Bronchial epithelial cell (primary cell): ENCODE measurements around the gene PKP1. TPM values are rescaled to one million over a fixed set of nuclear protein-coding genes. Genes with fewer than 3 reads are reported as not detected.

Experiments used
- DNase-seq: peaks from one replicate; pipeline ENCODE4 v3.0.0-alpha.2; 2010; ENCODE audit warnings: low read depth
- FAIRE-seq: peaks from 2 replicates; lab custom pipeline; 2011; peaks lifted over from hg19 to GRCh38; lab: Jason Lieb, UNC
- H3K27me3 ChIP-seq: 2 replicates; pipeline ENCODE4 v1.5.1; 2011; ENCODE audit warnings: low read length; ENCODE audit not compliant: control insufficient read depth, insufficient read depth
- H3K36me3 ChIP-seq: 2 replicates; pipeline ENCODE4 v1.5.1; 2011; ENCODE audit warnings: low read length; ENCODE audit not compliant: control insufficient read depth, insufficient read depth
- H3K4me3 ChIP-seq: 2 replicates; pipeline ENCODE4 v1.5.1; 2011; ENCODE audit warnings: mild to moderate bottlenecking, low read depth, low read length, control low read depth
- total RNA-seq: library from RNA; depleted of rRNA; stranded (reverse); fragments of >200 nt; gene quantifications from 2 replicates; pipeline ENCODE4 v1.2.1, GENCODE V29; 2014
- TF ChIP-seq, protein P1 (sequence below): IDR thresholded peaks from 2 replicates; pipeline ENCODE4 v1.5.1; 2011; ENCODE audit warnings: mild to moderate bottlenecking, moderate library complexity, low read length, control low read depth, inconsistent platforms; ENCODE audit not compliant: insufficient read depth, severe bottlenecking

PKP1 gene
- total RNA-seq, 1 donor from 2014 or later: 117 TPM

DNA sequence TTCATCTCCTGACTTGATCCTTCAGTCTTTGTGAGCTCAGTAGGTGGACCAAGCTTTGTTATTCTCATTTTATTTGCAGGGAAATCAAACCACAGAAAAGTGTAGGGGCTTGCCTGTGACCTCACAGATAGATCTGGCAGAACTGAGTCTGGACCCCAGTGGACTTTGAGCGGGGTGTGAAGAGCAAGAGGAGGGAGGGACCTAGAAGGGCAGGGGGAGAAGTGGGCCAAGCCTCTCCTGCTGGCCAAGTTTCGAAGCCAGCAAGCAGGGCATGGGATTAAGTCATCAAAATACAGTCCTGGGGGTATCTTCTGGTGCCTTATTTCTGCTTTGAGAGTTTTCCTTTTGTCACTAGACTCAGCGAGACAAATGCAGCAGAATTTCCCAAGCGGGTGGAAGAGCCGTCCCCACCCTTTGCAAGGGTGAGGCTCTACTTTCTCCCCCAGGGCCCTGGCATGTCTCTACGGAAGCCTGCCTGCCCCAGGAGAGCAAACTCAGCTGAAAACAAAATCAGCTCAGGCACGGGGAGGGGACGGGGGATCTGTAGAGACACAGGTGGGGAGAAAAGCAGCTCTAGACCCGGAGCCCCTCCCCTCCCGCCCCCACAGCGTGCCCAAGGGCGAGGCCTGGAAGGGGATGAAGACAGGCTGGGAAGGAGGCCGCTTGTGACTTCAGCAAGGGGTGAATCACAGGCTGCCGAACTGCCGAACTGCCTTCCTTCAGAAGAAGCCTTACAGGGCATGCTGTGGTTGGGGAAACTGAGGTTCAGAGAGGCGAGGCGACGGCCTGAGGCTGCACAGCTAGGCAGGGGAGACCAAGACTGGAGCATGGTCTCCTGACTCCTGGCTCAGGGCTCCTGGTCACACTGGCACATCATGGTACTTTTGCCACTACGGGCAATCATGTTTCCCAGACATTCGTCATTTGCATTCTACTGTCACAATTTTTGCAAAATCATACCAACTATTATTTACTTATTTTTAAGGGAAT is 19.2 kb downstream of the PKP1 start:
- FAIRE-seq: no peak
- peak; percentile 93 for DNase-seq
- Histone ChIP-seq H3K36me3 (peaks cover 33% of the 10 kb centered on the region), H3K4me3 (no peak overlapping the region), H3K27me3 (no peaks in the 10 kb centered on the region)
- TF ChIP-seq, protein P1, sequence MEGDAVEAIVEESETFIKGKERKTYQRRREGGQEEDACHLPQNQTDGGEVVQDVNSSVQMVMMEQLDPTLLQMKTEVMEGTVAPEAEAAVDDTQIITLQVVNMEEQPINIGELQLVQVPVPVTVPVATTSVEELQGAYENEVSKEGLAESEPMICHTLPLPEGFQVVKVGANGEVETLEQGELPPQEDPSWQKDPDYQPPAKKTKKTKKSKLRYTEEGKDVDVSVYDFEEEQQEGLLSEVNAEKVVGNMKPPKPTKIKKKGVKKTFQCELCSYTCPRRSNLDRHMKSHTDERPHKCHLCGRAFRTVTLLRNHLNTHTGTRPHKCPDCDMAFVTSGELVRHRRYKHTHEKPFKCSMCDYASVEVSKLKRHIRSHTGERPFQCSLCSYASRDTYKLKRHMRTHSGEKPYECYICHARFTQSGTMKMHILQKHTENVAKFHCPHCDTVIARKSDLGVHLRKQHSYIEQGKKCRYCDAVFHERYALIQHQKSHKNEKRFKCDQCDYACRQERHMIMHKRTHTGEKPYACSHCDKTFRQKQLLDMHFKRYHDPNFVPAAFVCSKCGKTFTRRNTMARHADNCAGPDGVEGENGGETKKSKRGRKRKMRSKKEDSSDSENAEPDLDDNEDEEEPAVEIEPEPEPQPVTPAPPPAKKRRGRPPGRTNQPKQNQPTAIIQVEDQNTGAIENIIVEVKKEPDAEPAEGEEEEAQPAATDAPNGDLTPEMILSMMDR: no peak

DNA sequence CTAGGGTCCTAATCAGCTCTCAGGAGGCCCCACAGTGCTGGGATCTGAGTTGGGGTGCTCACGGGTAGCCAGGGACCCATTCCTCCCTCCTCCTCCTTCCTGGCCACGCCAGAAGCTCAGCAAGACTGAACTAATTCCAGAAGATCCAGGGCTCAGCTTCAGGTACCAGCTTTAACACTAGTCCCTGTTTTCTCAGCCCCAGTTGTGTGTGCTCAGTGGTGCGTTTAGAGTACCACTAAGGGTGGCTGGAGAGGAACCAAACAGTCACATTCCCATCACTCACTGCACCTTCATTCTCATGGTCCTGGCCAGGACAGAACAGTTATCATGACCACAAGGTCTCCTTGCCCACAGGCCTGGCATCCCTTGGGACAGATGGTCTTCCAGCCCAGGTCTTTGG is 20.8 kb downstream of the PKP1 start:
- FAIRE-seq (peak; percentile 68), DNase-seq (no peak)
- TF ChIP-seq, protein P1: no peak
- no peaks in the 10 kb centered on the region for H3K27me3 ChIP-seq
- peaks cover 35% of the 10 kb centered on the region for H3K36me3 ChIP-seq
- H3K4me3 ChIP-seq: no peak overlapping the region

DNA sequence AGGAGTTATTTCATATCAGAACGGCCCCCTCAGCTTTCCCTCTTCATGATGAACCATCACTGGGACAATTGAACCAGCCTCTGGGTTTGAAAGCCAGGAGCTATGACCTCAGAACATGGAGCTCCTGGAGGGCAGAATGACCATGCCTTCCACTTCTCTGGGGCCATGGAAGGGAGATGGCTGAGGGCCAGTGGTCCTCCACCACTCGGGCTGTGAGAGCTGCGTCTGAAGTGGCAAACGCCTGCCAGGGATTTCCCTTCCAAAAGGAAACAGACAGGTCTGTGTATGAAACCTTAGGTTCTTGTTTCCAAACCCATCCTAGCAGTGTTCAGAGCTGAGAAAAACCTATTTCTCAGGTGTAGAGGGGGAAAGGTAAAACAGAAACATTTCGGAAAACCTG is 22.5 kb downstream of the PKP1 start:
- Histone ChIP-seq H3K4me3 (no peak overlapping the region), H3K27me3 (no peaks in the 10 kb centered on the region), H3K36me3 (peaks cover 31% of the 10 kb centered on the region)
- no peak for FAIRE-seq
- DNase-seq: no peak
- TF ChIP-seq, protein P1: no peak

DNA sequence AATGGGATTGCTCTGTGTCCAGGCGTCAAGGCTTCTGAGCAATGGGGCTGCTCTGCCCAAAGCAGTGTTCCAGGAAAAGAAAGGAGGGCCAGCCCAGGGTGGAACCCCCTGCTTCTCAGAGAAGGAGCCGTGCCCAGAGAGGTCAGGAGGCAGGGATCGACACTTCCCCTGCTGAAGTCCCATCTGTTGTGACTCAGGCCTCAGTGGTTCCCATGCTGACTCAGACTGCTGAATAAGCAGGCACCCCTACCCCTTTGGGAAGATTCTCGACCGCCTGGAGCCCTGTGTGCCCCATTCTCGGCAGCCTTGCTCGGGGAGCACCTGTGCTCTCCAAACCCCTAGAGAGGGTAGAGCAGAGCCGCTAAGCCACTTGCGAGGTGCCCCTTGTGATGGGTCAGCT is 23.9 kb downstream of the PKP1 start:
- DNase-seq (peak; percentile 87), FAIRE-seq (peak; percentile 7)
- Histone ChIP-seq H3K27me3 (no peaks in the 10 kb centered on the region), H3K36me3 (peaks cover 27% of the 10 kb centered on the region), H3K4me3 (no peak overlapping the region)
- TF ChIP-seq, protein P1: no peak

DNA sequence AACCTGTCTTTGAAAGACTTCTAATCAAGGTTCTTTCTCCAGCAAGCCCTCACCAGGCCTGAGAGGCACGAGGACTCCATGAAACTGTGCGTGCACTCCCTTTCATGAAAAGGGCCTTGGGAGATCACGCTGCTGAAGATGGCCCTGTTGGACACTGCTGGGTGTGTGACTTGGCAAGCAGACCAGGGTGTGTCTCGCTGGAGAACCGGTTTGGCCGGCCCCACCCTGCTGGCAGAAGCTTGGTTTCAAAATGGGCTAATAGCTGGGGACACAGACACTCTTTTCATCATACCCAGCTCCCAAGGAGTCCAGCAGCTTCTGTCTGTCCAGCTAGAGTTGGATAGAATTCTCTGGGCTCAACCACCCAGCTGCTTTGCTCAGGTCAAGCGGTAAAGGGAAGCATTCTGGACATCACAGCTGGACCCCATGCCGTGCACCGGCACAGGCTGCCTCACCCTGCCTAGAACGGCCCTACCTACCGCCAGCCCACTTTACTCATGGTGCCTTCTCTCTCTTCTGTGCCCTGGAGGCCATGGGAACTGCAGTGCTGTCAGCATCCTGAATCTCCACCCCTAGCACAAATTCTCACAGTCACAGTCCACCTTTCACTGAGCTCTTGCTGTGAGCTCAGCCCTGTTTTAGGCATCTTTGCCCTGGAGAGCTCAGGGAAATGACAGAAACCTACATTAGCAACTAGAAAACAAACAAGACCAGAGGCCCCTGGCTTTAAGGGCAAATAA is 24.6 kb downstream of the PKP1 start:
- Histone ChIP-seq H3K36me3 (peaks cover 29% of the 10 kb centered on the region), H3K4me3 (no peak overlapping the region), H3K27me3 (no peaks in the 10 kb centered on the region)
- TF ChIP-seq, protein P1: no peak
- peak; percentile 97 for FAIRE-seq
- DNase-seq: peak; percentile 80
